HG03175 (cell line): ENCODE results near the gene SRC.
"Not testable (repeated sequence)": the region's sequence is repeated elsewhere in the genome, so short reads cannot be mapped to it uniquely, and the experiment has no call there.

ENCODE experiments used
- ATAC-seq: cut with Tn5 transposase; IDR thresholded peaks from one replicate; pipeline ENCODE4 v1.9.1; 2021; ENCODE audit warnings: mild to moderate bottlenecking, moderate library complexity; ENCODE audit not compliant: unreplicated experiment

Gene SRC

GRCh38 chr20:37335642-37336368 lies 10.1 kb upstream of the SRC start:
- no peak for ATAC-seq

DNA sequence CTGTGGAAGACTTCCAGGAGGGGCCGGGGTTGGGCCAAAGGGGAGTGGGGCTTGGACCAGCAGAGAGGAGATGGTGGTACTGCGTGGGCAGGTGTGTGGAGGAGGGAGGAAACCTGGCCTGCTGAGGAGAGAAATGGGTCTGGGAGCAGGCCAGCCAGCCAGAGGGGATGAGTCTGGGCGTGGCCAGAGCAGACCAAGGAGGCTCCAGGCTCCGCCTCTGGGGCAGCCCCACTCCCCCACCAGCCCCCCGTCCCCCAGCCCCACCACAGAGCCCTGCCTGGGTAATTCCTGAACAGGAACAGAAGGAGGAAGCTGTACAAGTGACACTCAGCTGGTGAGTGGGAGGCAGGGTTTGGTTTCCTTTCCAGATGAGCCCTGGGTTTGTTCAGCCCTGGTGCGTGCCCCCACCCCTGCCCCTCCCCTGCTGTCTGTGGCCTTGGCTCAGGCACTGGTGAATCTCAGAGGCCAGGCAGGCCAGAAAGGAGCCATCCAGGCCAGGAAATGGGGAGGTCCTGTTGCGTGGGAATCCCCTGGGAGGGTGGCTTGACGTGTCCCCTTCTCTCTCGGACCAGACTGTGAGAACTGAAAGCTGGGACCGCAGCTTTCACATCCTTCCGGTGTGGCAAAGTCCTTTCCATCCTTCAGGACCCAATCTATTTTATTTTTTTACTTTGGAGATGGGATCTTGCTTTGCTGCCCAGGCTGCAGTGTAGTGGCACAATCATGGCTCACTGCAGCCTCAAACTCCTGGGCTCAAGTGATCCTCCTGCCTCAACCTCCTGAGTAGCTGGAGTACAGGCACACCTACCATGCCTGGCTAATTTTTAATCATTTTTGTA lies 9.4 kb upstream of the SRC start:
- ATAC-seq = peak; percentile 76

- ATAC-seq = no peak
These were observed 8.5 kb upstream of the SRC start for GRCh38 chr20:37337208-37337991.

- ATAC-seq = not testable (repeated sequence)
These were observed 7.6 kb upstream of the SRC start for GRCh38 chr20:37338380-37338779.

DNA sequence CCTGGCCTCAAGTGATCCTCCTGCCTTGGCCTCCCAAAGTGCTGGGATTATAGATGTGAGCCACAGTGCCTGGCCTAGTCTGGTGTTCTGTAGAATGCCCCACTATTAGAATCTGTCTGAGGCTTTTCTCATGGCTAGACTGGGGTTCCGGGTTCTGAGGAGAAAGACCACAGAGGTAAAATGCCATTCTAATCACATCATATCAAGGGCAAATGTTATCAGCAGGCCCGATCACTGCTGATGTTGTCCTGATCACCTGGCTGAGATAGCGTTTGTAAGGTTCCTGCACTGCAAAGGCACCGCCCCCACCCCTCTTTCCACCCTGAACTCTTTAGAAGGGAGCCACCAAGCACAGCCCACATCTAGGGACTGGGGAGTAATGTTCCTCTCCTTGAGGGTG lies 6.7 kb upstream of the SRC start:
- no peak for ATAC-seq

GRCh38 chr20:37339764-37340109 lies 6.2 kb upstream of the SRC start:
- ATAC-seq = not testable (repeated sequence)

DNA sequence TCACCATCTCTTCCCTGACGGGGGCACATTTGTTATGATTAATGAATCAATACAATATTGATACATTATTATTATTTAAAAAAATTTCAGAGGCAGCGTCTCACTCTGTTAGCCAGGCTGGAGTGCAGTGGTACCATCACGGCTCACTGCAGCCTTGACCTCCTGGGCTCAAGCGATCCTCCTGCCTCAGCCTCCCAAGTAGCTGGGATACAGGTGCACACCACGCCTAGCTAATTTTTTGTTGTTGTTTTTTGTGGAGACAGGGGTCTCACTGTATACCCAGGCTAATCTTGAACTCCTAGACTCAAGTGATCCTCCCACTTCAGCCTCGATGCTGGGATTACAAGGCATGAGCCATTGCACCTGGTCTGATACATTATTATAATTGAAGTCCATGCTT lies 4.9 kb upstream of the SRC start:
- ATAC-seq = no peak

GRCh38 chr20:37341632-37342031 lies 4.3 kb upstream of the SRC start:
- ATAC-seq = no peak

DNA sequence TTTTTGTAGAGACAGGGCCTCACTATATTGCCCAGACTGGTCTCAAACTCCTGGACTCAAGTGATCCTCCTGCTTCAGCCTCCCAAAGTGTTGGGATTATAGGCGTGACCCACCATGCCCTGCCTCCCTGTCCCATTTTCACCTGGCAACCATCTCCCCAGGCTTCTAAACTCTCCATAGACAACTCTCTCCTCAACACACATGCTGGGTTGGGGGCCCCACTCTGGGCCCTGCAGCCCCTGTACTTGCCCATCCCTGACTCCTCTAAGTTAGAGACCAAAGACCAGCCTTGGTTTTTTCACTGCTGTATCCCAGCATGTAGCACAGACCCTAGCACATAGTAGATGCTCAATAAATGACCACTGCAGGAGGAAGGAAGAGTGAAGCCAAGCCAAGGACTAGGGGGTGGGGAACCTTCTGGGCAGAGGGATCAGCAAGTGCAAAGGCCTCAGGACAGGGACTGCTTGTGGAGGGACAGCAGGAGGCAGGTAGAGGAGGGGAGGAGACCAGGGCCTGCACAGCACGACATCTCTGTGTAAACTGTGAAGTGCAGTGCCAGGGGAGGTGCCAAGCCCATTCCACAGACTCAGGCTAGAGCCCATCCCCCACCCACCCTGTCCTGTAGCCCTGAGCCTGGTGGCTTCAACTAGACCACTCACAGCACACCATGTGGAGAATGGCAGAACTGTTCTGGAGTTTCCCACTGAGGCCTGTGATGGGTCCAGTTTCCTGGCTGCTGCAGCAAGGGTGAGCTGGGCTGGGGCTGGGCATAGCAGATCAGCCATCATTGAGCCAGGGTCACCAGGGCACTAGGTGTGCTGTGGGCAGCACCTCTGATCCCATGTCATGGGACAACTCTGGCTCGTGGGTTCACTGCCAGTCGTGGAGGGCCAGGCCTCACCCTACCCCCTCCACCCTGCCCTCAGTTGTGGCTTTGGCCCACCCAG lies 3.4 kb upstream of the SRC start:
- ATAC-seq = no peak

- ATAC-seq = no peak
These were observed 2.5 kb upstream of the SRC start for GRCh38 chr20:37343212-37343993.

- ATAC-seq = no peak
These were observed 2.0 kb upstream of the SRC start for GRCh38 chr20:37343994-37344355.

DNA sequence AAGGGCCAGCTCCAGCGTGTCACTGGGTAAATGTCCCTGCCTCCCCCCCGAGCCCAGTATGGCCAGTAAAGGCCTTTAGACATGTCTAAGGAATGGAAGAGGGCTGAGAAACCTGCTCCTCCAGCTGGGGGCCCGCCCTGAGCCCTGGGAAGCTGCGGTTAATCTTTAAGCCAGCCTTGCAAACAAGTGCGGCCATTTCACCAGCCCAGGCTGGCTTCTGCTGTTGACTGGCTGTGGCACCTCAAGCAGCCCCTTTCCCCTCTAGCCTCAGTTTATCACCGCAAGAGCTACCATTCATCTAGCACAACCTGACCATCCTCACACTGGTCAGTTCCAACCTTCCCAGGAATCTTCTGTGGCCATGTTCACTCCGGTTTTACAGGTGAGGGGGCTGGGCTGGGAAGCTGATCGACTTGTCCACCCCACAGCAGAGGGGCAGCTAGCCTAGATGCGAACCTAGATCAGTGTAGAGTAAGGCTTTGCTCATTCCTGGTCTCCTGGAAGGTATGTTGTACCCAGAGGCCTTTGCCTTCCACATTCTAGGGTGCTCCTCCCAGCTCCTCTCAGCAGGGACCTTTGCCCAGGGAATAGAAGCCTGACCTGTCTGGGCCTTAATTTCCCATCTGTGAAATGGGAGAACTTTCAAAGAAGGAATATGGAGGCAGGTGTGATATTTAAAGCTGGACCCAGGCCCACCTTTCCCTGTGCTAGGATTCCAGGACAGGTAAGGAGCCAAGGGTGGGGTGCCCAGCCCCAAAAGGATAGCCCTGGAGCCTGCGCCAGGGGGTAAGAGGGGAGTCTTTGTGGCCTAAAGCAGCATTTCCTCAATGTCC lies 1.2 kb upstream of the SRC start:
- no peak for ATAC-seq

- no peak for ATAC-seq
These were observed 245 bp downstream of the SRC start for GRCh38 chr20:37346236-37346534.

DNA sequence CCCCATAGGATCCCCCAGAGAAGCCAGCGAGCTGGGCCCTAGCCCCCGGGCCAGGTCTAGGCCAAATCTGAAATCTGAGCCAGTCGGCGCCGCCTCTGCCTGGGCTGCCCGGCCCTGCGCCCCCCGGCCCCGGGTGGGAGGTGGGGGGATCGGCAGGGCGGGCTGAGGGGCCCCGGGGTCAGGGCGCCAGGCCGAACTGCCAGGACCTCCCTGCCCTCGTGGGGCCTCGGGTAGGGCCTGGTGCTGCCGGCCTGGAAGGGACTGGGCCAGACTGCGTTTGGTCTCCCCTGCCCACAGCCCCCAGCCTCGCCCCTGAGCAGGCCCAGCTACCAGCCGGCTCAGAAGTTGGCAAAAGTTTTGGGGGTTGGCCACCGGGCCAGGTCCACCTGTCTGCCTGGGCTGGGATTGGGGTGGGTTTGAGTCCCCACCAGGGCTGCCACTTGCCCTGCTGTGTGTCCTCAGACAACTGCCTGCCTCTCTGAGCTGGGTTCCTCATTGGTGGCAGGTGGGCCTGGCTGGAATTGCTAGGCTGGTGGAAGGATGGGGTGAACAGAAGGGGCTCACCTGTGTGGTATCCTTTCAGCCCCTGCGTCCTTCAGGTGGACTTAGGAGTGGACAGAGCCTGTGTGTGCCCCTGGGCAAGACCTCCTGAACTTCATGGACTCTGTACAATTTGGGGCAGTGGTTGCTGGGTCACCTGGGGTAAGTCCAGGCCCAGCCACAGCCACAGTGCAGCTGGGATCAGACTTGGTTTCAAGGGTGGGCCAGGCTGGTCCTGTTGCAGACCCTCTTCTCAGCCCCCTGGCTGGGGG lies 801 bp downstream of the SRC start:
- ATAC-seq = no peak

DNA sequence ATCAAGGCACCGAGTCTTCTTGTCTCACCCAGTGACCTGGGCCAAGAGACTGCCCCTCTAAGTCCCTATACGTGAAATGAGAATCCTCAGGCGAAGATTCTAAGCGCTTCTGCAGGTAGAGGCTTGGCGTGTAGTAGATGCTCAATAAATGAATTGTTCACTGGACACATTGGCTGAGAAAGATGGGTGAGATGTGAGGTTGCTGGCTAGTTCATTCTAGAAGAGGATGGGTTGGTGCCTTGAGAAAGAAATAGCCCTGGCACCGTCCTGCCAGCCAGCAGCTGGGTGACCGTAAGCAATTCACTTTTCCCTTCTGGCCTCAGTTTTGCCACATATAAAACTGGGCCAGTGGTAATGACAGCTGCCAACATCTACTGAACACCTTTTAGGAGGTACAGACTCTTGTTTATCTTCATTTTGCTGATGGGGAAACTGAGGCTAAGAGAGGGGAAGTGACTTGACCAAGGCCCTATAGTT lies 1.4 kb downstream of the SRC start:
- ATAC-seq = no peak

GRCh38 chr20:37347891-37348791 lies 2.2 kb downstream of the SRC start:
- no peak for ATAC-seq
